Frontal cortex (tissue), 1 donor: ENCODE data around the gene HTN3. TPM values are rescaled to one million over a fixed set of nuclear protein-coding genes. Genes with fewer than 3 reads are reported as not detected.

Experiments used
- total RNA-seq: library from RNA; depleted of rRNA; stranded (reverse); fragments of >200 nt; gene quantifications from one replicate; pipeline ENCODE4 v1.2.3, GENCODE V29; 2014

Gene HTN3
- total RNA-seq, 1 donor from 2014 or later = not detected

Other genes starting within 250 kb of the HTN3 start
- 11.4 TPM for gene SULT1E1, start 168.3 kb upstream of the HTN3 start, total RNA-seq
- gene CSN1S1, start 97.4 kb upstream of the HTN3 start, total RNA-seq = 0.41 TPM
- not detected for gene CSN2, start 62.7 kb upstream of the HTN3 start, total RNA-seq
- gene STATH, start 32.5 kb upstream of the HTN3 start, total RNA-seq = not detected
- not detected for gene HTN1, start 22.0 kb downstream of the HTN3 start, total RNA-seq
- not detected for gene PRR27, start 125.8 kb downstream of the HTN3 start, total RNA-seq
- gene ODAM, start 167.3 kb downstream of the HTN3 start, total RNA-seq = not detected
- gene FDCSP, start 197.7 kb downstream of the HTN3 start, total RNA-seq = not detected
- not detected for gene CSN3, start 214.1 kb downstream of the HTN3 start, total RNA-seq